HCT116 (cell line): ENCODE measurements around the gene TTC39C. TPM values are rescaled to one million over a fixed set of nuclear protein-coding genes. Genes with fewer than 3 reads are reported as not detected.

ENCODE experiments used
- ATAC-seq: fragments of 200-7000 bp; cut with Tn5 transposase; 2 replicates; pipeline ENCODE4 v1.9.1; 2020; ENCODE audit warnings: mild to moderate bottlenecking, moderate library complexity
- BruUV-seq: library from RNA; stranded (reverse); fragments of 400-500 nt; replicated peaks from 2 replicates; lab custom pipeline; 2021; lab: Mats Ljungman, UMichigan
- CTCF ChIA-PET: fragments of 300-600 bp; sonication (Branson Sonifier 250); formaldehyde crosslinking; loops from one replicate; lab custom pipeline; 2021; ENCODE audit warnings: antibody characterized with exemption; lab: Charles Lee
- POLR2A ChIA-PET: fragments of 300-600, 350-600 bp; sonication (Branson Sonifier 250); formaldehyde crosslinking; loops from one replicate; lab custom pipeline; 2021; ENCODE audit warnings: antibody characterized with exemption; lab: Charles Lee
- RAD21 ChIA-PET, 2 experiments: fragments of 300-600 bp; sonication (Branson Sonifier 250); formaldehyde crosslinking; loops; one replicate each; lab custom pipeline; 2023; ENCODE audit warnings: low total read pairs in 2 of 2; ENCODE audit not compliant: uncharacterized antibody in 2 of 2, unreplicated experiment in 2 of 2, low non-redundant PET in 1 of 2; lab: Charles Lee
- DNase-seq: peaks from one replicate; pipeline ENCODE4 v3.0.0-alpha.2; 2010; ENCODE audit warnings: low read depth, low spot score
- H2AFZ ChIP-seq: fragments of 200-600 bp; shearing (Covaris generic), sonication (generic); 2 replicates; pipeline ENCODE4 v1.6.1; 2017; ENCODE audit warnings: low read depth, mixed run types, mixed read lengths, antibody characterized with exemption, low read length; ENCODE audit not compliant: poor library complexity, severe bottlenecking
- H3K27ac ChIP-seq: 2 replicates; pipeline ENCODE4 v1.5.1; 2012; ENCODE audit warnings: low read depth, low read length
- H3K27me3 ChIP-seq: fragments of 200-600 bp; sonication (generic); 2 replicates; pipeline ENCODE4 v1.6.1; 2016; ENCODE audit warnings: mixed run types, low read length, mixed read lengths; ENCODE audit not compliant: insufficient read depth
- H3K36me3 ChIP-seq, 2 experiments: fragments of 200-500 bp in 1 of 2; fragments of 200-600 bp in 1 of 2; sonication (Bioruptor generic) in 1 of 2; sonication (generic) in 1 of 2; 2 replicates each; pipeline versions ENCODE4 v1.5.1 to v1.6.1; 2014 to 2016; ENCODE audit warnings: low read length in 2 of 2, inconsistent platforms in 1 of 2, mixed read lengths in 1 of 2, mixed run types in 1 of 2; ENCODE audit not compliant: insufficient read depth in 2 of 2, control insufficient read depth in 1 of 2
- H3K4me1 ChIP-seq, 2 experiments: fragments of 200-600 bp in 1 of 2; sonication (generic) in 1 of 2; 2 replicates each; pipeline versions ENCODE4 v1.5.1 to v1.6.1; 2012 to 2017; ENCODE audit warnings: low read length in 2 of 2, inconsistent platforms in 1 of 2, mild to moderate bottlenecking in 1 of 2, mixed read lengths in 1 of 2, mixed run types in 1 of 2, moderate library complexity in 1 of 2; ENCODE audit not compliant: insufficient read depth in 2 of 2, control insufficient read depth in 1 of 2
- H3K4me2 ChIP-seq: fragments of 200-600 bp; sonication (generic); 2 replicates; pipeline ENCODE4 v1.6.1; 2017; ENCODE audit warnings: mixed run types, low read length, mixed read lengths
- H3K4me3 ChIP-seq, 2 experiments: fragments of 200-600 bp in 1 of 2; sonication (generic) in 1 of 2; replicated peaks in 1 of 2; 2 replicates each; pipeline ENCODE4 v1.5.1; 2011 to 2016; ENCODE audit warnings: low read length in 2 of 2, control low read depth in 1 of 2, low read depth in 1 of 2, mild to moderate bottlenecking in 1 of 2, mixed read lengths in 1 of 2, mixed run types in 1 of 2
- H3K79me2 ChIP-seq: fragments of 200-600 bp; sonication (generic); 2 replicates; pipeline ENCODE4 v1.6.1; 2017; ENCODE audit warnings: mild to moderate bottlenecking, mixed run types, low read length, moderate library complexity, mixed read lengths; ENCODE audit not compliant: insufficient read depth
- H3K9ac ChIP-seq: fragments of 200-600 bp; sonication (generic); 2 replicates; pipeline ENCODE4 v1.6.1; 2016; ENCODE audit warnings: low read length, mixed read lengths
- H3K9me2 ChIP-seq: fragments of 200-600 bp; sonication (generic), shearing (Covaris generic); 2 replicates; pipeline ENCODE4 v1.6.1; 2017; ENCODE audit warnings: mixed run types, mild to moderate bottlenecking, moderate library complexity; ENCODE audit not compliant: insufficient read depth
- H3K9me3 ChIP-seq, 2 experiments: fragments of 200-500 bp in 1 of 2; fragments of 200-600 bp in 1 of 2; sonication (Bioruptor generic) in 1 of 2; sonication (generic) in 1 of 2; 2 replicates each; pipeline ENCODE4 v1.6.1; 2014 to 2017; ENCODE audit warnings: low read length in 2 of 2, mixed read lengths in 2 of 2, inconsistent platforms in 1 of 2, low read depth in 1 of 2, mild to moderate bottlenecking in 1 of 2, mixed run types in 1 of 2, moderate library complexity in 1 of 2; ENCODE audit not compliant: control insufficient read depth in 1 of 2, insufficient read depth in 1 of 2
- H4K20me1 ChIP-seq: fragments of 200-600 bp; sonication (generic), shearing (Covaris generic); 2 replicates; pipeline ENCODE4 v1.6.1; 2017; ENCODE audit warnings: mixed run types, mild to moderate bottlenecking, moderate library complexity; ENCODE audit not compliant: insufficient read depth
- ATF3 ChIP-seq: IDR thresholded peaks from 2 replicates; pipeline ENCODE4 v1.6.1; 2012
- CEBPB ChIP-seq: IDR thresholded peaks from 2 replicates; pipeline ENCODE4 v1.6.1; 2012; ENCODE audit warnings: low read depth
- CTCF ChIP-seq, 3 experiments: fragments of 200-600 bp in 1 of 3; sonication (generic) in 1 of 3; IDR thresholded peaks in 2 of 3; conservative IDR thresholded peaks in 1 of 3; 2 replicates each; pipeline ENCODE4 v1.5.1; 2012 to 2017; ENCODE audit warnings: low read depth in 2 of 3, low read length in 2 of 3, antibody characterized with exemption in 1 of 3, borderline replicate concordance in 1 of 3, control low read depth in 1 of 3, mild to moderate bottlenecking in 1 of 3, mixed read lengths in 1 of 3, mixed run types in 1 of 3, moderate library complexity in 1 of 3; ENCODE audit not compliant: insufficient read depth in 1 of 3
- EGR1 ChIP-seq: IDR thresholded peaks from 2 replicates; pipeline ENCODE4 v1.6.1; 2012; ENCODE audit warnings: low read depth
- ELF1 ChIP-seq: IDR thresholded peaks from 2 replicates; pipeline ENCODE4 v1.6.1; 2012; ENCODE audit warnings: low read depth, borderline replicate concordance
- EZH2 ChIP-seq: fragments of 200-600 bp; sonication (generic); IDR thresholded peaks from 2 replicates; pipeline ENCODE4 v1.6.1; 2017; ENCODE audit warnings: antibody characterized with exemption, mixed run types
- JUND ChIP-seq: IDR thresholded peaks from 2 replicates; pipeline ENCODE4 v1.6.1; 2012
- MAX ChIP-seq: IDR thresholded peaks from 2 replicates; pipeline ENCODE4 v1.6.1; 2012
- POLR2A ChIP-seq: IDR thresholded peaks from 2 replicates; pipeline ENCODE4 v1.7.0; 2011; ENCODE audit warnings: borderline replicate concordance; ENCODE audit not compliant: insufficient read depth, insufficient read length; ENCODE audit errors: extremely low read depth
- POLR2AphosphoS5 ChIP-seq: IDR thresholded peaks from 2 replicates; pipeline ENCODE4 v1.6.1; 2011; ENCODE audit warnings: mild to moderate bottlenecking, low read depth, low read length, moderate library complexity
- RAD21 ChIP-seq: IDR thresholded peaks from 2 replicates; pipeline ENCODE4 v1.6.1; 2012; ENCODE audit warnings: low read depth, mild to moderate bottlenecking
- REST ChIP-seq: IDR thresholded peaks from 2 replicates; pipeline ENCODE4 v1.6.1; 2012; ENCODE audit warnings: low read depth
- SIN3A ChIP-seq: IDR thresholded peaks from 2 replicates; pipeline ENCODE4 v1.6.1; 2012; ENCODE audit warnings: low read depth
- SP1 ChIP-seq: IDR thresholded peaks from 2 replicates; pipeline ENCODE4 v1.6.1; 2012; ENCODE audit warnings: low read depth
- SRF ChIP-seq: IDR thresholded peaks from 2 replicates; pipeline ENCODE4 v1.6.1; 2012; ENCODE audit warnings: low read depth
- TCF7L2 ChIP-seq: IDR thresholded peaks from 2 replicates; pipeline ENCODE4 v1.7.0; 2011; ENCODE audit warnings: borderline replicate concordance, inconsistent platforms; ENCODE audit not compliant: insufficient read depth, insufficient read length; ENCODE audit errors: extremely low read depth
- YY1 ChIP-seq: IDR thresholded peaks from 2 replicates; pipeline ENCODE4 v1.6.1; 2011; ENCODE audit warnings: low read length, low read depth, moderate library complexity, mild to moderate bottlenecking; ENCODE audit not compliant: insufficient replicate concordance; ENCODE audit errors: extremely low read depth
- ZBTB33 ChIP-seq: IDR thresholded peaks from 2 replicates; pipeline ENCODE4 v1.6.1; 2011; ENCODE audit warnings: mild to moderate bottlenecking, low read length, moderate library complexity; ENCODE audit not compliant: insufficient replicate concordance; ENCODE audit errors: extremely low read depth
- ZFX ChIP-seq: fragments of 450-650 bp; IDR thresholded peaks from 2 replicates; pipeline ENCODE4 v1.6.1; 2017
- intact Hi-C: fragments of 100-400 bp; cut with micrococcal nuclease; formaldehyde crosslinking; loops from 2 replicates; pipeline ENCODE4 v1.10.0; 2022
- total RNA-seq: library from RNA; stranded (reverse); gene quantifications from one replicate; pipeline ENCODE4 v1.2.1, GENCODE V29; 2021; ENCODE audit not compliant: unreplicated experiment

The TTC39C gene
- total RNA-seq, 1 experiment from 2014 or later = 24.8 TPM

- TF ChIP-seq REST = no peak
- no peak for TF ChIP-seq TCF7L2
- no peak for TF ChIP-seq YY1
- no peak for TF ChIP-seq CEBPB
- TF ChIP-seq JUND = no peak
- TF ChIP-seq RAD21 = no peak
- no peak for TF ChIP-seq POLR2A
- TF ChIP-seq ELF1 = no peak
- no peak for TF ChIP-seq EGR1
- TF ChIP-seq SP1 = no peak
Observed at GRCh38 chr18:24055878-24056277, 41.3 kb downstream of the TTC39C start (continued).

- no peaks in the 10 kb centered on the region for H3K27me3 ChIP-seq
- H2AFZ ChIP-seq = no peak overlapping the region
- no peak overlapping the region for H3K4me3 ChIP-seq
- DNase-seq (no peak), ATAC-seq (no peak)
- H3K79me2 ChIP-seq = peaks cover 11% of the 10 kb centered on the region
- ChIA-PET CTCF (no interaction called here), POLR2A (no interaction called here), RAD21 (no interaction called here)
- H3K4me2 ChIP-seq = no peak overlapping the region
- H3K27ac ChIP-seq = no peak overlapping the region
- no peak overlapping the region for H3K9ac ChIP-seq
- no peaks in the 10 kb centered on the region; the same call in 1 of the 2 replicates for H4K20me1 ChIP-seq
- H3K36me3 ChIP-seq = no peaks in the 10 kb centered on the region
- no TSS peak for BruUV-seq
- intact Hi-C loops = no loop called here
- H3K9me2 ChIP-seq = no peaks in the 10 kb centered on the region
- peaks cover 7 to 8% of the 10 kb centered on the region in 2 experiments for H3K4me1 ChIP-seq
- H3K9me3 ChIP-seq = no peaks in the 10 kb centered on the region
- TF ChIP-seq CTCF (IDR thresholded peaks at IDR 0.05 in 2 of 3, conservative IDR thresholded peaks at IDR 0.05 in 1 of 3; ENCODE audit: borderline replicate concordance in 1 of 3, insufficient read depth in 1 of 3, low read depth in 2 of 3, low read length in 2 of 3) (no peak), ZBTB33 (no peak), ATF3 (no peak), SIN3A (no peak), RAD21 (no peak), ELF1 (no peak), ZFX (no peak), MAX (no peak), EZH2 (no peak), JUND (no peak), SP1 (no peak), TCF7L2 (no peak), POLR2AphosphoS5 (no peak), SRF (no peak), CEBPB (no peak), EGR1 (no peak)
Observed at GRCh38 chr18:24056506-24056905, 42.0 kb downstream of the TTC39C start.
